Aorta (tissue), 5 donors: ENCODE measurements around the gene LRRC27. TPM values are rescaled to one million over a fixed set of nuclear protein-coding genes. Genes with fewer than 3 reads are reported as not detected.

Experiments used
- ATAC-seq: fragments of 200-7000 bp; cut with Tn5 transposase; one replicate; pipeline ENCODE4 v1.9.1; 2022; ENCODE audit warnings: moderate library complexity; ENCODE audit not compliant: low FRiP score
- DNase-seq, 2 donors: peaks; one replicate each; pipeline ENCODE4 v3.0.0-alpha.2; 2020
- H3K27ac ChIP-seq, 2 donors: one replicate each; pipeline ENCODE4 v1.5.1; 2013; ENCODE audit warnings: low read length in 2 of 2, mild to moderate bottlenecking in 2 of 2, moderate library complexity in 2 of 2, control low read depth in 1 of 2, inconsistent platforms in 1 of 2, low read depth in 1 of 2
- H3K27me3 ChIP-seq, 2 donors: one replicate each; pipeline ENCODE4 v1.6.1; 2013; ENCODE audit warnings: control low read depth in 1 of 2, low read length in 1 of 2, mild to moderate bottlenecking in 1 of 2, moderate library complexity in 1 of 2; ENCODE audit not compliant: insufficient read depth in 2 of 2, control insufficient read depth in 1 of 2
- H3K36me3 ChIP-seq, 2 donors: one replicate each; pipeline ENCODE4 v1.6.1; 2013; ENCODE audit warnings: control low read depth in 1 of 2, low read length in 1 of 2, mild to moderate bottlenecking in 1 of 2; ENCODE audit not compliant: insufficient read depth in 2 of 2, control insufficient read depth in 1 of 2
- H3K4me1 ChIP-seq, 2 donors: one replicate each; pipeline ENCODE4 v1.6.1; 2013; ENCODE audit warnings: low read length in 2 of 2, control low read depth in 1 of 2, mild to moderate bottlenecking in 1 of 2, moderate library complexity in 1 of 2; ENCODE audit not compliant: insufficient read depth in 2 of 2, control insufficient read depth in 1 of 2
- H3K4me3 ChIP-seq, 2 donors: one replicate each; pipeline ENCODE4 v1.5.1; 2013; ENCODE audit warnings: low read length in 2 of 2, control low read depth in 1 of 2, mild to moderate bottlenecking in 1 of 2
- H3K9me3 ChIP-seq: one replicate; pipeline ENCODE4 v1.6.1; 2013; ENCODE audit warnings: mild to moderate bottlenecking, low read length; ENCODE audit not compliant: control insufficient read depth
- WGBS, 2 donors: extraction: QIAGEN DNeasy Blood & Tissue Kit; methylation state at CpG; one replicate each; pipeline ENCODE4 v1.1.7; 2013; 5-methylcytosine and 5-hydroxymethylcytosine counted together
- intact Hi-C, 2 donors: fragments of 100-400 bp; cut with DNase I; formaldehyde crosslinking; loops; one replicate each; pipeline versions ENCODE4 v1.14.2 to v1.15.0; 2022
- polyA plus RNA-seq, 2 donors: library from polyadenylated mRNA; stranded (reverse); fragments of 200-250 nt; gene quantifications; one replicate each; pipeline ENCODE4 v1.2.3, GENCODE V29; 2013
- total RNA-seq, 2 donors: library from RNA; stranded (reverse); fragmentation: NEBNext Ultra II Directional; extraction: Animal tissue kit (Norgen Biotek cat#: 25700); gene quantifications; one replicate each; pipeline ENCODE4 v1.2.1, GENCODE V29; 2021
- donor health status: healthy with polysubstance abuse.
- donor health status: Bipolar disorder and iron deficiency.
- donor health status: DM: no; HTN: no; CAD: no.
- donor health status: DM: no; HTN: no; CAD: no.
- donor health status: DM: yes; HTN: yes; CAD: no.

Gene LRRC27
- total and polyA plus RNA-seq, 4 donors, result 3.1 to 11.7 (median 6.8) TPM

GRCh38 chr10:132306343-132306685 is 25.7 kb upstream of the LRRC27 start:
- H3K4me1 ChIP-seq, result no peaks in the 10 kb centered on the region
- H3K27ac ChIP-seq, result no peak overlapping the region
- no peaks in the 10 kb centered on the region for H3K27me3 ChIP-seq
- H3K9me3 ChIP-seq, result no peaks in the 10 kb centered on the region
- no peaks in the 10 kb centered on the region for H3K36me3 ChIP-seq
- intact Hi-C loops, result no loop called here
- H3K4me3 ChIP-seq, result no peak overlapping the region
- peak; percentile 28 to 74 for DNase-seq
- WGBS, 2 donors, result 94 to 96% methylated on average over 16 of the region's 16 CpGs
- no peak for ATAC-seq

DNA sequence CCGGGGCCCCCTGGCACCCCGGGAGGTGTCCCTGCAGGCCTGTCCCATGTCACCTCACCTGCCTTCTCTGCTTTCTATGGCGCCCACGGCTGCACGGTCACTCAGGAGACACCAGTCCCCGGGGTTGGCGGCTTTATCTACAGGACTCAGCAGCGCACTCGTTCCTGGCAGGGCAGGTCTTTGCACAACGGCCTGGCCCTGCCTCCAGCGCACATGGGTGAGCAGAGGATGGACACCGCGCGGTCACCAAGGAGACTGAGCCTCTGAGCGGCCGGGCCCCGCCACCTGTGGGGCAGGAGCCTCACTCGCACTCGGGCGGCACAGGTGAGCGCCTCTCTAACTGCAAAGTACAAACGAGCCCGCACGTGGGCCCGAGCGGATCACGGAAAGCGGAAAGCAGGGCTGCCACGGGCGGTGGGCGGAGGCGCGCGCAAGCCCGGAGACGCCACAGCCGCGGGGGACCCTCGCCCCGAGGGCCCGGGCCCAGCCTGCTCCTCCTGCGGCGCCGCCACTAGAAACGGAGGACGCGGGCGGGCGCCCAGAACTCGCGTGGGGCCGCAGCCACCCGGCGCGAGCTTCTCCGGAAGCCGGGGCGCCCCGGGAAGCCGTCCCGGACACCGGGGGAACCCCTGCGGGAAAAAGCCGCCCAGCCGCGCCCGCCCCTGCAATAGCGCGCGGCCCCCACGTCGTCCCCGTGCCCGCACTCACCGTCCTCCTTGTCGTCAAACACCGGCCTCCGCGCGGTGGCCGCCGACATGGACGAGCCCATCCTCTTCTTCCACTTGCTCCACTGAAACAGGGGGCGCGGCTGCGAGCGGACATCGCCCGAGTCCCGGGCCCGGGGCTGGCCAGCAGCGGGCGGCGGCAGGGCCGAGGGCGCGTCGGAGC is 24.9 kb upstream of the LRRC27 start:
- no peak overlapping the region for H3K27ac ChIP-seq
- DNase-seq (peak; percentile 59 to 85), ATAC-seq (no peak)
- no peaks in the 10 kb centered on the region for H3K4me1 ChIP-seq
- 7 to 8% methylated on average over 73 to 98 of the region's 98 CpGs for WGBS, 2 donors
- no peaks in the 10 kb centered on the region for H3K9me3 ChIP-seq
- H3K36me3 ChIP-seq, result no peaks in the 10 kb centered on the region
- H3K27me3 ChIP-seq, result no peaks in the 10 kb centered on the region
- intact Hi-C loops, result no loop called here
- H3K4me3 ChIP-seq, result peak overlapping the region; percentile 39 to 60

GRCh38 chr10:132307823-132308586 is 24.0 kb upstream of the LRRC27 start, which contains the start of gene STK32C:
STK32C (minus strand) TSS chr10:132307950; CDS start chr10:132307833, 117 bp downstream.
- Histone ChIP-seq H3K9me3 (no peaks in the 10 kb centered on the region), H3K4me3 (peak within 1 kb of the TSS; percentile 39 to 76), H3K36me3 (no peaks in the 10 kb centered on the region), H3K4me1 (no peaks in the 10 kb centered on the region), H3K27me3 (no peaks in the 10 kb centered on the region), H3K27ac (peak within 1 kb of the TSS in 1 of 2 donors; percentile 1)
- ATAC-seq (peak; percentile 97), DNase-seq (peak; percentile 95 to 97)
- WGBS, 2 donors, result 1% methylated on average over 46 to 84 of the region's 84 CpGs
- intact Hi-C loops, result no loop called here

DNA sequence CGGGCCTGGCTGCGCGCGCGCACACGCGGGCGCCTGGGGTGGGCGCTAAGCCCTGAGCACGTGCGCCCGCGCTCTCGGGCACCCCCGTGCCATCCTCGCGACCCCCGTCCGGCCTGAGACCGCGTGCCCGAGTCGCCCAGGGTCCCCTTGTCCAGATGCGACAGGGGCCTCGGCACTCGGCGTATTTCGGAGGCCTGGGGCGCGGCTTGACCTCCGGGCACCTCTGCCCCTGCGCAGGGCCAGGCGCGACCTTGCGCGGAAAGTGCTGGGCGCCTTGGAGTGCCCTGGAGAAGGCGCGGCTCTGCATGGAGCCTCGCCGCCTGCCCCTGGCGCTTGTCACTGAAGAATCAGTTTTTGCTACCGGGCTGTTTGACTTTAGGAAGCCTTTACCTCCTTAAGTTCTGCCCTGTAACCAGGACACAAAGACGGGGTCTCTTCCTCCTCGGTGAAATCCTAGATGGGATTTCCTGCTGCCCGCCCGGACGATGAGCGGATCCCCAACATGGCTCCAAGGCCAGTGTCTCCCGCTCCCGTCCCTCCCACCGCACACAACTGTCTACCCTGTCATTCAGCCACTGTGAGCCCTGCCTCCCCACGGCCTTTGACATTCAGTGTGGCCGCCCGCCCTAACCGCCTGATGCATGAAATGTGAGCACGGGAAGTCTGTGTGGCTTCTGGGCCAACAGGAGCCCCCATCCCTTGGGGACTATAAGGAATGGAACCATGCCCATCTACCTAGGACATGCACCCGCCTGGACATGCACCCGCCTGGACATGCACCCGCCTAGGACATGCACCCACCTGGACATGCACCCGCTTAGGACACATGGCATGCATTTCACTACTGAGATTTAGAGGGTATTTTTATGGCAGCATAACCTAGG is 23.2 kb upstream of the LRRC27 start:
- WGBS, 2 donors, result 19 to 20% methylated on average over 61 of the region's 61 CpGs
- Histone ChIP-seq H3K36me3 (no peaks in the 10 kb centered on the region), H3K4me1 (no peaks in the 10 kb centered on the region), H3K27ac (no peak overlapping the region), H3K9me3 (no peaks in the 10 kb centered on the region), H3K27me3 (no peaks in the 10 kb centered on the region), H3K4me3 (peak overlapping the region; percentile 22 to 76)
- intact Hi-C loops, result no loop called here
- ATAC-seq (peak; percentile 2), DNase-seq (peak; percentile 50 to 78)

DNA sequence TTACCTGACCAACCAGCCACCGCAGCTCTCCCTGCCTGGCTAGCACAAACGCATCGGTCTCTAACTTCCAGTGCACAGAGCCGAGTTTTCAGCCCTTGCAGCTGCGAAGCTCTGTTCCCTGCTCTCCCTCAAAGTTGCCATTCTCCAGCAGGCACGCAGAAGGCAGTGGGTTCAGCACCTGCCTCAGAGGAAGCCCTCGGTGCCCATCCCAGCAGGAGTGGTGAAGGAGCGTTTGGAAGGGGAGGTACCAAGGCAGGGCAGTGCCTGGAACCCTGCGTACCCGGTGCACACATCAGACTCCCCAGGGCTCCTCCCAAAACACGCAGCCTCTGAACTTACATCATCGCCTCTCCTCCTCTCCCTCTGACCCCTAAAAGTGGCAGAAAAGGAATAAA is 22.5 kb upstream of the LRRC27 start:
- 71 to 76% methylated on average over 12 of the region's 12 CpGs for WGBS, 2 donors
- no peak overlapping the region for H3K4me3 ChIP-seq
- H3K4me1 ChIP-seq, result no peaks in the 10 kb centered on the region
- H3K36me3 ChIP-seq, result no peaks in the 10 kb centered on the region
- DNase-seq (peak in 1 of 2 donors; percentile 42), ATAC-seq (no peak)
- intact Hi-C loops, result no loop called here
- no peak overlapping the region for H3K27ac ChIP-seq
- H3K9me3 ChIP-seq, result no peaks in the 10 kb centered on the region
- no peaks in the 10 kb centered on the region for H3K27me3 ChIP-seq

DNA sequence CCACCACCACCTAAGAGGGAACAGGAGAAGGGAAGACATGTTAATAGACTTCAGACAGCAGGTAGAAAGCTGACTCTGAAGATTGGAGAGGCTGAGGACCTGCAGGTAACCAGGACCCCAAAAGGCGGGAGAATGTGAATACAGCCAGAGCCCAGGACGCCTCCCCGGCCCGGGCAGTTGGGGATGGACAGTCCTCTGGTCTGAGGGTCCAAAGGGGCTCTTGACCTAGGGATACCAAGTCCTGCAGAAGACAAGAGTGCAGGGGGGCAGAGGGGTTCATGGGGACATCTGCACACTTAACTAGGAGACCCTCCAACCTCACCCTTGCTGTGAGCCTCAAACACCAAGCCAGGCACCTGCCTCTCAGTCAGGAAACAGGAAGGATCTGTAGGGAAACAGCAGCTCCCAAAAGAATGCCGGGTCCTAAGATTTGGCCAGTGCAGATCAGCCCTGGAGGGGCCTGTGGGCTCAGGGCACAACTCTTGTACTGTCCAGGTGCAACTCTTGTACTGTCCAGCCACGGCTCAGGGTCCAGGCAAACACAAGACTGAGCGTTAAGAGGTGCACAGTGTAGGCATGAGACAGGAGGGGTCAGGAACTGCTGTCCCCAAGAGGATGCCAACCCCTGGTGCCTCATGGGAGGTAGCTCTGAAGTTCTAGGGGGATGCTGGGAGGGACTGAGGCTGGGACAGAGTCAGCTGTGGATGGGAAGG is 22.0 kb upstream of the LRRC27 start:
- DNase-seq (peak; percentile 43 to 65), ATAC-seq (no peak)
- intact Hi-C loops, result no loop called here
- no peak overlapping the region for H3K4me3 ChIP-seq
- H3K36me3 ChIP-seq, result no peaks in the 10 kb centered on the region
- H3K27me3 ChIP-seq, result no peaks in the 10 kb centered on the region
- WGBS, 2 donors, result 86 to 90% methylated on average over 7 of the region's 7 CpGs
- no peaks in the 10 kb centered on the region for H3K9me3 ChIP-seq
- H3K4me1 ChIP-seq, result no peaks in the 10 kb centered on the region
- no peak overlapping the region for H3K27ac ChIP-seq

- Histone ChIP-seq H3K27ac (no peak overlapping the region), H3K9me3 (no peaks in the 10 kb centered on the region), H3K4me3 (no peak overlapping the region), H3K4me1 (no peaks in the 10 kb centered on the region), H3K27me3 (no peaks in the 10 kb centered on the region), H3K36me3 (no peaks in the 10 kb centered on the region)
- intact Hi-C loops, result no loop called here
- DNase-seq (peak; percentile 39 to 69), ATAC-seq (no peak)
- WGBS, 2 donors, result 87 to 88% methylated on average over 17 of the region's 17 CpGs
Measured at GRCh38 chr10:132310701-132311337, 21.2 kb upstream of the LRRC27 start.
